C4-2B (cell line): ENCODE measurements around the gene TSPO2.

Experiments
- H3K27ac ChIP-seq: fragments of 450-650 bp; 2 replicates; pipeline ENCODE4 v1.5.1; 2017
- CTCF ChIP-seq: fragments of 450-650 bp; conservative IDR thresholded peaks from 2 replicates; pipeline ENCODE4 v1.5.1; 2017; ENCODE audit warnings: mild to moderate bottlenecking
- ZFX ChIP-seq: fragments of 450-650 bp; IDR thresholded peaks from 2 replicates; pipeline ENCODE4 v1.6.1; 2017

Gene TSPO2, protein sequence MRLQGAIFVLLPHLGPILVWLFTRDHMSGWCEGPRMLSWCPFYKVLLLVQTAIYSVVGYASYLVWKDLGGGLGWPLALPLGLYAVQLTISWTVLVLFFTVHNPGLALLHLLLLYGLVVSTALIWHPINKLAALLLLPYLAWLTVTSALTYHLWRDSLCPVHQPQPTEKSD

GRCh38 chr6:41042226-41043055, at the start of gene TSPO2:
TSPO2 (plus strand) TSS chr6:41042467; CDS start chr6:41042986, 519 bp downstream.
- no peak within 1 kb of the TSS for H3K27ac ChIP-seq

DNA sequence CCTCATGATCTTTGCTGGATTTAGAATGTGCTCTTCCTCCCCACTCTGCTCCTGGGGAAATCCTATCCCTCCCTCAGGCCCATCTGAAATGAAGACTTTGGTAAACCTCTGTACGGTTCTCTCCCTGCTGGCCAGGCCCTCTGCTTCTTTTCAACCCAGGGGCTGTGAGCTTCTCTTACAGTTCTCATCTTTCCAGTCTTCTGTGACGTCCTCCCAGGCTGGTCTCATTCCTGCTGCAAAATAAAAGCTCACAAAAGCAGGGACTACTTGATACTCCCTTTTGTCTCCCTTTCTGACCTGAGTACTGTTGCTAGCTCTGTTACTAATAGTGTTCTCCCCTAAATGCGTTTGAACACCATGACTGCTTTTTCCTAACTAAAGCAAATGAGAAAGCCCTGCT, 49.5 kb upstream of the TSPO2 start:
- no peak overlapping the region for H3K27ac ChIP-seq
- TF ChIP-seq CTCF: no peak
- TF ChIP-seq ZFX: no peak

More at GRCh38 chr6:41042226-41043055, at the start of gene TSPO2:
- TF ChIP-seq CTCF: no peak
- TF ChIP-seq ZFX: no peak

GRCh38 chr6:40996591-40997233, 45.6 kb upstream of the TSPO2 start:
- TF ChIP-seq CTCF: no peak
- TF ChIP-seq ZFX: peak; percentile 35; the same call in 1 of the 2 replicates
- peak overlapping the region; percentile 94 for H3K27ac ChIP-seq

GRCh38 chr6:40997234-40997957, 44.9 kb upstream of the TSPO2 start:
- TF ChIP-seq ZFX: no peak
- TF ChIP-seq CTCF: no peak
- H3K27ac ChIP-seq: peak overlapping the region; percentile 94

DNA sequence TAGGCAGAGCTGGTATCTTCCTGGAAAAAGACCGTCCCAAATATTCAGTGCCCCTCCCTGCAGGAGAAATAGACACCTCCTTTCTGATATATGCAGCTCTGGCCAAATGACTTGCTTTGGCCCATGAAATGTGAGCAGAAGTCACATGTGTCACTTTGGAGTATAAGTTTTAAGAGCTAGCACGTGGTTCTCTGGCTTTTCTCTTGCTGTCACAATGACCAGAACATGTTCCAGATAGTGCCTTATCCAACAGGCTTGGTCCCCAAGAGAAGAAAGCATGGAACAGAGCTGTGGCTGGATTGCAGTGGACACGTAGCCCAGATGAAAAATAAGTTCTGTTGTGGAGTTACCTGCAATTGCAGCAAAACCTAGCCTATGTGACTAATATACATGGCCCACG, 43.6 kb upstream of the TSPO2 start:
- peak overlapping the region; percentile 55 for H3K27ac ChIP-seq
- TF ChIP-seq CTCF: no peak

- no peak overlapping the region for H3K27ac ChIP-seq
- TF ChIP-seq CTCF (peak; percentile 33), ZFX (no peak)
These were observed 42.7 kb upstream of the TSPO2 start for GRCh38 chr6:40999569-40999968.
